Measurements from ENCODE around the gene LRRC26.

The LRRC26 gene

GRCh38 chr9:137166380-137167229, 3.2 kb downstream of the LRRC26 start:
- no peak for FAIRE-seq

GRCh38 chr9:137165250-137165836, 4.5 kb downstream of the LRRC26 start:
- no peak for FAIRE-seq

GRCh38 chr9:137164370-137165249, 5.2 kb downstream of the LRRC26 start:
- FAIRE-seq = no peak

- no peak for FAIRE-seq
Observed at GRCh38 chr9:137163805-137164204, 6.0 kb downstream of the LRRC26 start.

GRCh38 chr9:137163365-137163715, 6.5 kb downstream of the LRRC26 start:
- FAIRE-seq = no peak

GRCh38 chr9:137162505-137163364, 7.1 kb downstream of the LRRC26 start:
- no peak for FAIRE-seq

GRCh38 chr9:137161558-137162486, 8.0 kb downstream of the LRRC26 start:
- FAIRE-seq = no peak

GRCh38 chr9:137160716-137161557, 8.9 kb downstream of the LRRC26 start:
- FAIRE-seq = no peak

GRCh38 chr9:137160054-137160425, 9.8 kb downstream of the LRRC26 start:
- FAIRE-seq = no peak

GRCh38 chr9:137159105-137160053, 10.5 kb downstream of the LRRC26 start:
- no peak for FAIRE-seq

- FAIRE-seq = no peak
Observed at GRCh38 chr9:137158625-137159024, 11.2 kb downstream of the LRRC26 start.

GRCh38 chr9:137157618-137158415, 12.0 kb downstream of the LRRC26 start:
- FAIRE-seq = no peak

GRCh38 chr9:137156567-137157375, 13.1 kb downstream of the LRRC26 start:
- no peak for FAIRE-seq

GRCh38 chr9:137152844-137153405, 16.9 kb downstream of the LRRC26 start:
- FAIRE-seq = no peak

- FAIRE-seq = peak; percentile 60
Observed at GRCh38 chr9:137150617-137151457, 19.0 kb downstream of the LRRC26 start.

GRCh38 chr9:137149942-137150616, 19.8 kb downstream of the LRRC26 start:
- peak; percentile 92 for FAIRE-seq

All from G401.6 (cell line).